GM21526 (cell line): Measurements from ENCODE around the gene LPIN1.

ENCODE experiments used
- ATAC-seq: cut with Tn5 transposase; IDR thresholded peaks from one replicate; pipeline ENCODE4 v1.9.1; 2021; ENCODE audit warnings: moderate library complexity; ENCODE audit not compliant: unreplicated experiment, low FRiP score

Gene LPIN1

DNA sequence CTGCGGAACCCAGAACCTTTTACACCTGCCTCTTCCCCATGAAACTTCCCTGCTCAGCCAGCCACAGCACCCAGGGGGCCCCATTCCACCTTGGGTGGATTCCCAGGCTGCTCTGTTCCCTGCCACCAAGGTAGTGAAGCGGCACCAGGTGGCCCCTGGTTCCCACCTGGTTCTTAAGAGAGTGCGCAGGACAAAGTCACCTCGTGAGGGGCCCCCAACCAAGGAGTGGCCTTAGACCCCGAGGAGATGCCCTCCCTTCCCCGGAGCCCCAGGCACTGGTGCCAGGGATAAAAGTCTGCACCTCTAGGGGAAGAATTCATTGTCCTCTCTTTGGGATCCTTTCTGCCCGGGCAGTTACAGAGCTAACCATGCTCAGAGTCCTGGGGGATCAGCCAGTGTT lies 3.1 kb upstream of the LPIN1 start:
- no peak for ATAC-seq

- ATAC-seq, result peak; percentile 52
Measured at GRCh38 chr2:11743846-11744553, 2.4 kb upstream of the LPIN1 start.

GRCh38 chr2:11744631-11745394 lies 1.6 kb upstream of the LPIN1 start:
- no peak for ATAC-seq

GRCh38 chr2:11745613-11746375 lies 638 bp upstream of the LPIN1 start:
- ATAC-seq, result no peak

DNA sequence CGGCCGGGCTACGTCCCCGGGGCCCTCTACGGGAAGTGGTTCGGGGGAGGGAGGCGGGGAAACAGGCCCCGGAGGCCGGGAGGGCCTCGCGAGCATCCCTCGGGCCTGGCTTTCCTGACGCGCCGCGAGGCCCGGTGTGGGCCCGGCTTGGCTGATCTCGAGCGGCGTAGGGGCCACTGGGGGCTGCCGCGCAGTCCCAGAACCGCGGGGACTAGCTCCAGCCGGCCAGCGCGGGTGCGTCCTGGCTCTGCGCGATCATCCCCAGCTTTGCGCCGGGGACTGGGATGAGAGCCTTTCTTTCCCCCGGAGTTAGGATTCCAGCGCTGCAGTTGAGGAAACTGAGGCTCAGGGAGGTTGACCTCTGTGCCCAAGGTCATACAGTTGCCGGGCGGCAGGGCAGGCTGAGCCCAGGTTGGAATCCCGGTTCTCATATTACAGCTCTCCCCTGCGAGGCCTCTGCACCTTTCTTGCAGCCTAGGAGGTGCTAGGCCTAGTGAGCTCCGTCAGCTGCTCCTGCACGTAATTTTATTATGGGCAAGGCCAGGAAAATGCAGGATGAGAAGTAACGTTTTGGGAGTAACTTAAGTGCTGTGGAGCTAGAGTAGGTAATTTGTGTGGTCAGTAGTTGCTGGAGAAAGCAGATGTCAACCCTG lies 501 bp downstream of the LPIN1 start:
- no peak for ATAC-seq

DNA sequence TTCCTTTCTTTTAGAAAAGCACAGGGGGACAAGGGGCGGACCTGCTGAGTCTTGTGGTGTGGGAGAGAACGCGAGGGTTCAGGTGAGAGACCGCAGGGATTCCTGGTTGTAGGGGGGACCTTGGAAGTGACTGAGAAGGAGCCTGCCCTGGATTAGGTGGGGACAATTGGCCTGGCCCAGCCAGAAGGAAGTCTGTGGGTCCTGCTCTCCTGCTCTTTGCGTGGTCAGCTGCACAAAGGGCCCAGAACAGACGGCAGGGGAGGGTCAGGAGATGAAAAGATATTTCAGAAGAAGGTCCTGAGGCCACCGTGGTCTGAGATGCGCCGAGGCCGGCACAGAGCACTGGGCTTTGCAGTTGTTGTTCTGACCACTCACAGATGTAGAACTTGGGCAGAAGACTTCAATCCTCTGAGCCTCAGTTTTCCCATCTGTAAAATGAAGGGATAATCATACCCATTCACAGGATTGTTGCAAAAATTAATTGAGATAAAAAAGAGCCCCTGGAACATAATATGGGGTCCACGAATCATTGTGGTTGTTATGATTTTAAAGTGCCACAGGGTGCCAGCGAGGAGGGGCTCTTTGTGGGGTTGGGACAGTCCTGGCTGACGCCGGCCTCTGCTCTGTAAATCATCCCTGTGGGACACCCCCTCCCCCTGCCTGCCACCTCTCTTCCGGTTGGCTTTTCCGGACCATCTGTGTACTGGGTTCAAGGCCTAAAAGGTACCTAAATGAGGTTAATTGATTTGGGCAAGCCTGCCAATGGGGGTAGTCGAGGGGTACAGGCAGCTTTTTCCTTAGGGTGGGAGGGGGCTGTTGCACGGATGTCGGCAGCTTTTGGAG lies 1.8 kb downstream of the LPIN1 start:
- ATAC-seq, result no peak

- ATAC-seq, result no peak
Measured at GRCh38 chr2:11748861-11749645, 2.6 kb downstream of the LPIN1 start.

- ATAC-seq, result no peak
Measured at GRCh38 chr2:11749646-11750349, 3.4 kb downstream of the LPIN1 start.

DNA sequence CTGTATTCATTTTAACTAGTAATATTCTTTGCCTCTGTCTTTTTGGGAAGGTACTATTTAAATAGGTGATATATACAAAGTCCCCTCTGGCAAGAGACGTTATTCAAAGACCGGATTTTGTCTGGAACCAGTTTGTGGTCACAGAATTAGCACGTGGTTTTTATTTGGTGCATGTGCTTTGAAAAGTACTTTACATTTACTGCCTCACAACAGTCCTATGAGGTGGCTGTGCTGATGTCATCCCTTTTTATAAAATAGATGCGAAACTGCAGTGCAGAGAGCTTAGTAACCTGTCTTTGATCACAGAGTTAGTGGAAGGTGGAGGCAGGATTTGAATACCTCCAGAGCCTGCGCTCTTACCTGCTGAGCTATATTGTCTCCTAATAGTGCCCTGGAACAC lies 4.0 kb downstream of the LPIN1 start:
- peak; percentile 37 for ATAC-seq

- no peak for ATAC-seq
Measured at GRCh38 chr2:11750917-11751316, 4.5 kb downstream of the LPIN1 start.

DNA sequence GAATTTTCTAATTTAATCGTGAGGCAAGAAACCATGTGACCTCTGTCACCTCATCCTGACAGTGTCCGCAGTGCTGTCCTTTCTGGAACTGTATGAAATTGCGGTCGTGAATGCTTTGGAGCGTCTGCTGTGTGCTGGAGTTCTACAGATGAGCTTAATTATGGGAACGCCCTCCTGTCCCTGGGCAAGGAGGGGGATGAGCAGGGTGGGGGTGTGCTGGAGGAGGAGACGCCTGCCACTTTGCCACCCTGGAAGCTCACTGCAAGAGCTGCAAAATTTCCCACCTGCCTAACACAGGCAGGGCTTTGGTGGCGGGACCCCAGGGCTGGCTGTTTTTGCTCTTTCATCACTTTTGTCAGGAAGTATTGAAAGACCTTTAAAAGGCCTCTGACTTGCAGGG lies 6.5 kb downstream of the LPIN1 start:
- ATAC-seq, result no peak

DNA sequence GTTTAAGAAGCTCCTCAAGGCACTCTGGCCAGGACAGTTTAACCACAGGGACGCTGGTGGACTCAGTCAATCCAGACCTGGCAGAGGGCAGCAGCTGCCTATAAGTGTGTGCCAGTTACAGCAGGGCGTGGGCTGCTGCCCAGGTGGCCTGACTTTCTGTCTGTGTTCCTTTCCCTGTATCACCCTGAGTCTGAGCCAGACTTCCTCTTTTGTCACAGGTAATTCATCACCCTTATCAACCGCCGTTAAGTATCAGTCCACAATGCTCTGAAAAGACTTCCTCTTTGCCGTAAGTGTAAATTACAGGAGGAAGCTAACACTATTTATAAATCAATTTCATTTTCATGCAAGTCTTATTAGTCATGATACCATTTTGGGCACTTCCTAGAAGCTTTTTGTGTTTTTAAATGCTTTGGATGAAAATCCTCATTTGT lies 7.0 kb downstream of the LPIN1 start:
- peak; percentile 79 for ATAC-seq

DNA sequence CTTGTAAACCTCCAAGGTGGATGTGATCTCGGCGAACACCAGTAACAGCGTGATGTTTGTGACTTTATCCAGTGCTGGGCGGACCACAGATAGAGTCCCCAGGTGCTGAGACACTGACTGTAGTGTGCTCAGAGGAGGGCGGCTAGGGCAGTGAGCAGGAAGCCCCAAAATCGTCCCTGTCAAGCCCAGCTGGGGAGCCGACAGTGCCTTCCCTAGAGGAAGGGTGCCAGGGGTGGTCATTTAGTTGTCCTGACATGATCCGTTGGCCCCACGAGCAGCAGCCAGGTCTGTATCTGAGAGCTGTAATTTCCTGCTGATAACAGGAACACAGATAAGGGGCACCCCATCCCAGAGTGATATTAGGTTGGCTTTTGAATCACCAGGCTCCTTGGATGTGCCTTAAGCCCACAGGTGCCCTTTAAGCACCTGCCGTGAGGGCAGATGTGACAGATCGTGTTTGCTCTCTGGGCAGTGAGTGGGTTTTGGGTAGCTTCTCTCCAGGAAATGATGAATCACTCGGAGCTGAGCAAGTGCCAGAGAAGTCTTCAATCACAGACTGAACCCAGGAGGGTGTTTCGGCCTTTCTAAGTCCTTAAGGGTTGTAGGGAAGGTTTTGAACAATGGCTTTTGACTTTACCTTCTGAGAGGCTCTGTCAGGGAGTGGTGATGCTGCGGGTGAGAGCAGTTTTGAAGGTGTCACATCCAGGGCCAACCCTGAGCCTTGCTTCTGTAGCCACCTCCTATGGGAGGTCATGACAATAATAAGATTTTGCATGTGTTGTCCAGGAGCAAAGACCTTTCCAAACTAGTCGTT lies 7.7 kb downstream of the LPIN1 start:
- peak; percentile 33 for ATAC-seq

GRCh38 chr2:11754700-11755015 lies 8.2 kb downstream of the LPIN1 start:
- peak; percentile 3 for ATAC-seq

GRCh38 chr2:11757101-11757500 lies 10.7 kb downstream of the LPIN1 start:
- ATAC-seq, result no peak

- no peak for ATAC-seq
Measured at GRCh38 chr2:11758187-11758586, 11.8 kb downstream of the LPIN1 start.

DNA sequence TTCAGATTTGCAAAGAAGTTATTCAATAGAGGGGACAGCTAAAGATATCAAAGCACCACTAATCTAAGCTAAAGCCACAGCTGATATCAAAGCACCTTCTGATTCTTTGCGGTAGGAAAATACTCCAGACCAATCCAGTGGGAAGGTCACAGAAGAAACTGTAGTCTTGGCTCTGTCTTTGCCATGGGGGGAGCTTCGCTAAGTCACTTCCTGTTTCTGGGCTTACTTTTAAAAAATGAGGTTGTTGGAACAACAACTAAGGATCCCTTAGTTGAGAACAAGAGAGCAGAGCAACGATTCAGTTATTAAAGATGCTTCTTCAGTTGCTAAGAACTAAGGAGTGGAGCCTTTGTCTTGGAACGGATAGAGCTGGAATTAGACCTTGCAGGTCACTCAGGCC lies 12.2 kb downstream of the LPIN1 start:
- no peak for ATAC-seq
